IPS-15b (cell line): ENCODE data around the gene SLC2A6.
A peak's percentile ranks its signal among the peaks of the same experiment; 100 is the strongest.

ENCODE experiments used
- H3K27me3 ChIP-seq: one replicate; pipeline ENCODE4 v1.6.1; 2013; ENCODE audit warnings: low read length; ENCODE audit not compliant: control insufficient read depth, insufficient read depth
- H3K36me3 ChIP-seq: one replicate; pipeline ENCODE4 v1.6.1; 2013; ENCODE audit warnings: low read length; ENCODE audit not compliant: control insufficient read depth, insufficient read depth
- H3K4me1 ChIP-seq: one replicate; pipeline ENCODE4 v1.6.1; 2013; ENCODE audit warnings: mild to moderate bottlenecking, low read length; ENCODE audit not compliant: control insufficient read depth, insufficient read depth
- H3K4me3 ChIP-seq: one replicate; pipeline ENCODE4 v1.5.1; 2013; ENCODE audit warnings: low read depth, low read length
- H3K9ac ChIP-seq: one replicate; pipeline ENCODE4 v1.6.1; 2013; ENCODE audit warnings: low read depth, mild to moderate bottlenecking, low read length
- H3K9me3 ChIP-seq: one replicate; pipeline ENCODE4 v1.6.1; 2013; ENCODE audit warnings: mild to moderate bottlenecking, low read length; ENCODE audit not compliant: control insufficient read depth, insufficient read depth

Gene SLC2A6

GRCh38 chr9:133478851-133479711 lies at the start of gene SLC2A6:
SLC2A6 (minus strand) TSS chr9:133479099; CDS start chr9:133479059, 40 bp downstream.
- H3K9me3 ChIP-seq: no peaks in the 10 kb centered on the region
- H3K9ac ChIP-seq: peak within 1 kb of the TSS; percentile 54
- H3K36me3 ChIP-seq: peaks cover 20% of the 10 kb centered on the region
- peaks cover 8% of the 10 kb centered on the region for H3K27me3 ChIP-seq
- H3K4me1 ChIP-seq: no peaks in the 10 kb centered on the region
- H3K4me3 ChIP-seq: peak within 1 kb of the TSS; percentile 70

GRCh38 chr9:133528001-133528875 lies 49.3 kb upstream of the SLC2A6 start:
- Histone ChIP-seq H3K9me3 (no peaks in the 10 kb centered on the region), H3K4me3 (no peak overlapping the region), H3K27me3 (no peaks in the 10 kb centered on the region), H3K9ac (no peak overlapping the region), H3K36me3 (no peaks in the 10 kb centered on the region), H3K4me1 (no peaks in the 10 kb centered on the region)

GRCh38 chr9:133527444-133527920 lies 48.6 kb upstream of the SLC2A6 start:
- Histone ChIP-seq H3K4me3 (no peak overlapping the region), H3K9me3 (no peaks in the 10 kb centered on the region), H3K4me1 (no peaks in the 10 kb centered on the region), H3K9ac (no peak overlapping the region), H3K27me3 (no peaks in the 10 kb centered on the region), H3K36me3 (no peaks in the 10 kb centered on the region)

- Histone ChIP-seq H3K36me3 (no peaks in the 10 kb centered on the region), H3K4me3 (no peak overlapping the region), H3K27me3 (no peaks in the 10 kb centered on the region), H3K9ac (no peak overlapping the region), H3K9me3 (no peaks in the 10 kb centered on the region), H3K4me1 (no peaks in the 10 kb centered on the region)
These were observed 47.9 kb upstream of the SLC2A6 start for GRCh38 chr9:133526721-133527321.

GRCh38 chr9:133525677-133526076 lies 46.8 kb upstream of the SLC2A6 start:
- no peaks in the 10 kb centered on the region for H3K27me3 ChIP-seq
- no peaks in the 10 kb centered on the region for H3K36me3 ChIP-seq
- H3K4me1 ChIP-seq: no peaks in the 10 kb centered on the region
- H3K4me3 ChIP-seq: no peak overlapping the region
- no peak overlapping the region for H3K9ac ChIP-seq
- H3K9me3 ChIP-seq: no peaks in the 10 kb centered on the region

- no peak within 1 kb of the TSS for H3K9ac ChIP-seq
- no peaks in the 10 kb centered on the region for H3K9me3 ChIP-seq
- H3K4me3 ChIP-seq: no peak within 1 kb of the TSS
- H3K27me3 ChIP-seq: no peaks in the 10 kb centered on the region
- no peaks in the 10 kb centered on the region for H3K4me1 ChIP-seq
- no peaks in the 10 kb centered on the region for H3K36me3 ChIP-seq
These were observed 45.9 kb upstream of the SLC2A6 start, which contains the start of gene MYMK for GRCh38 chr9:133524679-133525228. MYMK (minus strand) TSS chr9:133524959; CDS start chr9:133524844, 115 bp downstream.

GRCh38 chr9:133524146-133524545 lies 45.2 kb upstream of the SLC2A6 start:
- no peaks in the 10 kb centered on the region for H3K36me3 ChIP-seq
- no peak overlapping the region for H3K4me3 ChIP-seq
- H3K9me3 ChIP-seq: no peaks in the 10 kb centered on the region
- no peaks in the 10 kb centered on the region for H3K27me3 ChIP-seq
- no peak overlapping the region for H3K9ac ChIP-seq
- no peaks in the 10 kb centered on the region for H3K4me1 ChIP-seq

- H3K36me3 ChIP-seq: no peaks in the 10 kb centered on the region
- no peaks in the 10 kb centered on the region for H3K9me3 ChIP-seq
- no peaks in the 10 kb centered on the region for H3K4me1 ChIP-seq
- no peaks in the 10 kb centered on the region for H3K27me3 ChIP-seq
- H3K9ac ChIP-seq: no peak overlapping the region
- no peak overlapping the region for H3K4me3 ChIP-seq
These were observed 44.2 kb upstream of the SLC2A6 start for GRCh38 chr9:133523106-133523505.

- Histone ChIP-seq H3K9ac (no peak overlapping the region), H3K4me3 (no peak overlapping the region), H3K27me3 (no peaks in the 10 kb centered on the region)
These were observed 43.4 kb upstream of the SLC2A6 start for GRCh38 chr9:133522073-133522910.

GRCh38 chr9:133521122-133522072 lies 42.5 kb upstream of the SLC2A6 start:
- Histone ChIP-seq H3K9me3 (no peaks in the 10 kb centered on the region), H3K4me3 (no peak overlapping the region), H3K27me3 (no peaks in the 10 kb centered on the region), H3K36me3 (no peaks in the 10 kb centered on the region), H3K4me1 (no peaks in the 10 kb centered on the region), H3K9ac (no peak overlapping the region)

More at GRCh38 chr9:133522073-133522910, 43.4 kb upstream of the SLC2A6 start:
- no peaks in the 10 kb centered on the region for H3K9me3 ChIP-seq
- H3K4me1 ChIP-seq: no peaks in the 10 kb centered on the region
- no peaks in the 10 kb centered on the region for H3K36me3 ChIP-seq
